Activated CD8-positive, alpha-beta T cell treated with anti-CD3 and anti-CD28 coated beads for 36 hours (primary cell): Measurements from ENCODE around the gene MEG3. TPM values are rescaled to one million over a fixed set of nuclear protein-coding genes. Genes with fewer than 3 reads are reported as not detected.

ENCODE experiments used
- ATAC-seq: fragments of 200-7000 bp; cut with Tn5 transposase; one replicate; pipeline ENCODE4 v1.10.0; 2021; ENCODE audit warnings: mild to moderate bottlenecking, moderate library complexity
- CTCF ChIA-PET: fragments of 350-600 bp; sonication (Branson Sonifier 250); formaldehyde crosslinking; loops from one replicate; lab custom pipeline; 2021; ENCODE audit warnings: antibody characterized with exemption; lab: Charles Lee
- POLR2A ChIA-PET: fragments of 350-600 bp; sonication (Branson Sonifier 250); formaldehyde crosslinking; loops from one replicate; lab custom pipeline; 2021; ENCODE audit warnings: antibody characterized with exemption; lab: Charles Lee
- DNase-seq: peaks from one replicate; pipeline ENCODE4 v3.0.0-alpha.2; 2020
- H3K27ac Mint-ChIP-seq: one replicate; pipeline ENCODE4 v1.8.0; 2021; ENCODE audit warnings: mild to moderate bottlenecking, mixed read lengths
- H3K27me3 Mint-ChIP-seq: one replicate; pipeline ENCODE4 v1.8.0; 2021; ENCODE audit warnings: mixed read lengths
- H3K36me3 Mint-ChIP-seq: one replicate; pipeline ENCODE4 v1.8.0; 2021; ENCODE audit warnings: low read depth, mixed read lengths
- H3K4me1 Mint-ChIP-seq: one replicate; pipeline ENCODE4 v1.8.0; 2021; ENCODE audit warnings: low read depth, mixed read lengths
- H3K4me3 Mint-ChIP-seq: one replicate; pipeline ENCODE4 v1.8.0; 2021; ENCODE audit warnings: mild to moderate bottlenecking, moderate library complexity, mixed read lengths
- H3K9me3 Mint-ChIP-seq: one replicate; pipeline ENCODE4 v1.8.0; 2021; ENCODE audit warnings: mixed read lengths
- intact Hi-C: fragments of 100-400 bp; cut with micrococcal nuclease; formaldehyde crosslinking; loops from one replicate; pipeline ENCODE4 v1.10.0; 2022
- total RNA-seq, 2 experiments: library from RNA; stranded (reverse); gene quantifications; one replicate each; pipeline ENCODE4 v1.2.3, GENCODE V29; 2021
- TF ChIP-seq, protein P1 (sequence below): fragments of 200-600 bp; IDR thresholded peaks from one replicate; pipeline ENCODE4 v1.8.0; 2022; ENCODE audit warnings: antibody characterized with exemption, mild to moderate bottlenecking

MEG3 gene
- total RNA-seq, 2 experiments from 2014 or later = not detected

DNA sequence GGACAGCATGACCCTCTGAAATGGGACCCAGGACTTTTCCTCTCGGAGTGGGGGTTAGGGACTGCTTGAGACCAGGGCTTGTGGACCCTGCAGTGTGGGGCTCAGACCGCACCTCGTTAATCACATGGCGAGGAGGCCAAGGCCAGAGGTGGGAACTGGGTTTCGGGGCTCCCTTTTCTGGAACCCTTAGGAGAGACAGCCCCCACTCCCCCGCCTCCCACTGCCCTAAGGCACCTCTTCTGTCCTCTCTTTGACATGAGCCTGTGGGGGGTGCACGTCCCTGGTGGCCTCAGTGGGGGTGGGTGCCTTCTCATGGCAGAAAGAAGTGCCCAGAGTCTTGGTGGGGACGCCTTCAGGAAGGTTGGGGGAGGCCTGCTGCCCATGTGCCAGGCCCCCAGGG, 53.3 kb downstream of the MEG3 start:
- ChIA-PET CTCF (no interaction called here), POLR2A (no interaction called here)
- H3K27ac Mint-ChIP-seq = no peak overlapping the region
- H3K4me3 Mint-ChIP-seq = no peak overlapping the region
- H3K27me3 Mint-ChIP-seq = no peaks in the 10 kb centered on the region
- ATAC-seq (no peak), DNase-seq (no peak)
- no peaks in the 10 kb centered on the region for H3K36me3 Mint-ChIP-seq
- TF ChIP-seq, protein P1, sequence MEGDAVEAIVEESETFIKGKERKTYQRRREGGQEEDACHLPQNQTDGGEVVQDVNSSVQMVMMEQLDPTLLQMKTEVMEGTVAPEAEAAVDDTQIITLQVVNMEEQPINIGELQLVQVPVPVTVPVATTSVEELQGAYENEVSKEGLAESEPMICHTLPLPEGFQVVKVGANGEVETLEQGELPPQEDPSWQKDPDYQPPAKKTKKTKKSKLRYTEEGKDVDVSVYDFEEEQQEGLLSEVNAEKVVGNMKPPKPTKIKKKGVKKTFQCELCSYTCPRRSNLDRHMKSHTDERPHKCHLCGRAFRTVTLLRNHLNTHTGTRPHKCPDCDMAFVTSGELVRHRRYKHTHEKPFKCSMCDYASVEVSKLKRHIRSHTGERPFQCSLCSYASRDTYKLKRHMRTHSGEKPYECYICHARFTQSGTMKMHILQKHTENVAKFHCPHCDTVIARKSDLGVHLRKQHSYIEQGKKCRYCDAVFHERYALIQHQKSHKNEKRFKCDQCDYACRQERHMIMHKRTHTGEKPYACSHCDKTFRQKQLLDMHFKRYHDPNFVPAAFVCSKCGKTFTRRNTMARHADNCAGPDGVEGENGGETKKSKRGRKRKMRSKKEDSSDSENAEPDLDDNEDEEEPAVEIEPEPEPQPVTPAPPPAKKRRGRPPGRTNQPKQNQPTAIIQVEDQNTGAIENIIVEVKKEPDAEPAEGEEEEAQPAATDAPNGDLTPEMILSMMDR = no peak
- no peaks in the 10 kb centered on the region for H3K9me3 Mint-ChIP-seq
- intact Hi-C loops = no loop called here
- no peaks in the 10 kb centered on the region for H3K4me1 Mint-ChIP-seq

DNA sequence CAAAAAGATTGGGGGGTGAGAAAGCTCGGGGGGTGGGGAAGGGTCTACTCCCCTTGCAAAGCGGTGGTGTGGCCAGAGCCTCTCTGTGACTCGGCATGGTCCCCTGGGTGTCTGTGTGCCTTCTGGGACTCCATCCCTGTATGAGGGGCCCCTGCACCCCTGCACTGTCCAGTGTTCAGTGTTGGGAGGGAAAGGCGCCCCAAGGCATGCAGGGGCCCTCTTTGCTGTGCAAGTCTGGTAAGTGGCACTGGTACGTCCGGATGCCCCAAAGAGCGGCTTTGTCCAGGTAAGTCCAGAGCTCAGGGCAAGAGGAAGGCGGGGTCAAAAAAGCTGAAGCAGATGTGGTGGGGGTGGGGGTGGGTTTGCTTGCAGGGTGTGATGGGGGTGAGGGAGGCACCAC, 53.9 kb downstream of the MEG3 start:
- Mint-ChIP-seq H3K27me3 (no peaks in the 10 kb centered on the region), H3K9me3 (no peaks in the 10 kb centered on the region), H3K4me1 (no peaks in the 10 kb centered on the region), H3K36me3 (no peaks in the 10 kb centered on the region), H3K4me3 (no peak overlapping the region), H3K27ac (no peak overlapping the region)
- POLR2A ChIA-PET = no interaction called here
- TF ChIP-seq, protein P1 = no peak
- intact Hi-C loops = no loop called here
- ATAC-seq (no peak), DNase-seq (no peak)
- CTCF ChIA-PET = no interaction called here

DNA sequence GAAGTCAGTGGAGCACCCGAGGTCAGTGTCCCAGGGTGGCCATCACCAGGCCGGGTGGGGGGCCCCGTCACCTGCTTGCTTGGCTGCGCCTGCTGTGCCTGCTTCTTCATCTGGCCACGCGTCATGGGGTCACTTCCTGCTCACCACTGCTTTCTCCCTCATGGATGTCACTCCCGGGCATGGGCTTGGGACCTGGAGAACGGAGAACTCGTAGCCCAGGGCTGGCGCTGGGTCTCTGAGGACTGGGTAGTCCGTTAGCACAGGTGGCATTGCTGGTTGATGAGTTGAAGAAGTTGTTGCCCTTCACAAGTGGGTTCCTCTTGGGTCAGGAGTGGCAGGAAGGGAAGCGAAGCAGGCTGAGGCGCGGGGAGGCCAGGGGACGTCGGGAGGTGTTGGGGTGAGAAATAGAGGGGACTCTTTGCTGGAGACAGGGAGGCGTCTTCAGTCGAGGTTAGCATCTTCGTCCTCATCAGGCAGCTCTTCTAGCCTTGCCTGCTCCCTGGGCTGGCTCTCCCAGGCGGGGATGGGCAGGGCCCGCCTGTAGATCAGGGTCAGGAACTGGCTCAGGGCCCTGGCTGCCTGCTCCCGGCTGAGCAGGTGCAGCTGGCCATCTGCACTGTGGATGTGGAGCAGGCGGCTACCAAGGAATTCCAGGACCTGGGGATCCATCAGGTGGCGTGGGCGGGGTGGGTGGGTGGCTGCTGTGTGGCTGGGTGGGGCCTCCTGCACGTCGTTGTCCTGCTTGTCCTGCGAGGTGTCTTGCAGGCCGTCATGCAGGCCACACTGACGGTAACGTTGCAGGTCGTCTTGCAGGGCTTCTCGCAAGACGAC, 54.6 kb downstream of the MEG3 start:
- CTCF ChIA-PET = no interaction called here
- no peaks in the 10 kb centered on the region for H3K36me3 Mint-ChIP-seq
- TF ChIP-seq, protein P1 = no peak
- DNase-seq = no peak
- H3K27ac Mint-ChIP-seq = no peak overlapping the region
- no peak for ATAC-seq
- no peak overlapping the region for H3K4me3 Mint-ChIP-seq
- POLR2A ChIA-PET = no interaction called here
- H3K27me3 Mint-ChIP-seq = no peaks in the 10 kb centered on the region
- intact Hi-C loops = no loop called here
- H3K9me3 Mint-ChIP-seq = no peaks in the 10 kb centered on the region
- no peaks in the 10 kb centered on the region for H3K4me1 Mint-ChIP-seq

DNA sequence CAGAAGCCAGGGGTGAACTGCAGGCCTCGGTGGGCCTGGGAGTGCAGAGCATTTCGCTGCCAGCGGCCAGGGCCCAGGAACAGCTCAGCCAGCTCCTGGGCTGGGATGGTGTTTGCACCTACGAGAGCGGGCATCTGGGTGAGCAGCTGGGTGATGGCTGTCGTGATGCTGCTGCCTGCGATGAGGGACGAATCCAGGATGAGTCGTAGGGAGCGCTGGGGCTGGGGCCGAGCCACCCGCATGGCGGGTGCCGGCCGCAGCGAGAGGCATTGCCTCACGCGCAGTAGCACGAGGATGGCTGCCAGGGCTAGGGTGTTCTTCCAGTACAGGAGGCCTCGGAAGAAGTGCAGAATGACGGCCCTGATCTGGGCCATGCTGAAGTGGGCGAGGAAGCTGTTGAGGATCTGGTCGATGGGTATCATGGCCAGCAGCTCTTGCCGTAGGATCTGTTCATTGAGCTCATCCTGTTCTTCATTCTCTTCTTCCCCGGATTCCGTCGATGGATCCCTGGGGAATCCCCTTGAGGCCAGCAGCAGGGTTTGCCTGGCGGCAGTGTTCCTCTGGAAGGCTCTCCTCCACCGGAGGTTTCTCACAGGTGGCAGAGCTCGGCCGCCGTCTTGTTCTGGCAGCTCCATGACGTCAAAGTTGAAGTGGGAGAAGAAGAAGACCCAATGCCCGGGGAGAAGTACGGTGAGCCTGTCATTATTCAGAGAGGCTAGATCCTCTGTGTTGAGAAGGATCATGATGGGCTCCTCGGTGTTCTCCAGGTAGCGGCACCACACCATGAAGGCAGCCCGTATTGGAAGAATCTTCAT, 55.5 kb downstream of the MEG3 start:
- Mint-ChIP-seq H3K36me3 (no peaks in the 10 kb centered on the region), H3K27ac (no peak overlapping the region), H3K4me1 (no peaks in the 10 kb centered on the region), H3K27me3 (no peaks in the 10 kb centered on the region), H3K9me3 (no peaks in the 10 kb centered on the region), H3K4me3 (no peak overlapping the region)
- ChIA-PET POLR2A (no interaction called here), CTCF (interaction anchor here (1.2 kb wide), 1 partner anchor 19 kb away, joined by 3 read pairs; no protein-coding TSS in a partner anchor)
- DNase-seq = no peak
- ATAC-seq = no peak
- intact Hi-C loops = no loop called here
- TF ChIP-seq, protein P1 = no peak
